ENCODE data around the gene RNF212B. TPM values are rescaled to one million over a fixed set of nuclear protein-coding genes. Genes with fewer than 3 reads are reported as not detected.
A peak's percentile ranks its signal among the peaks of the same experiment; 100 is the strongest.

RNF212B gene
- total RNA-seq, 1 donor from 2014 or later, result not detected

- DNase-seq (ENCODE audit: low spot score), result peak; percentile 100
Observed at GRCh38 chr14:23320584-23321571, 83.1 kb downstream of the RNF212B start, which contains the start of gene PABPN1. PABPN1 (plus strand) TSS chr14:23321457; CDS start chr14:23321470, 13 bp downstream.

GRCh38 chr14:23321572-23322547, 84.1 kb downstream of the RNF212B start:
- peak; percentile 45 for DNase-seq (ENCODE audit: low spot score)

Other genes with a start within 250 kb of the RNF212B start
- gene C14orf93, start 227.8 kb upstream of the RNF212B start, total RNA-seq (ENCODE audit: insufficient read depth, low replicate concordance), result 12.3 TPM
- gene PSMB5, start 203.0 kb upstream of the RNF212B start, total RNA-seq (ENCODE audit: insufficient read depth, low replicate concordance), result 100 TPM
- 2.2 TPM for gene PSMB11, start 195.7 kb upstream of the RNF212B start, total RNA-seq (ENCODE audit: insufficient read depth, low replicate concordance)
- gene CDH24, start 180.4 kb upstream of the RNF212B start, total RNA-seq (ENCODE audit: insufficient read depth, low replicate concordance), result 5.3 TPM
- gene ACIN1, start 142.8 kb upstream of the RNF212B start, total RNA-seq (ENCODE audit: insufficient read depth, low replicate concordance), result 52.5 TPM
- 15.4 TPM for gene C14orf119, start 142.4 kb upstream of the RNF212B start, total RNA-seq (ENCODE audit: insufficient read depth, low replicate concordance)
- gene CIROP, start 132.9 kb upstream of the RNF212B start, total RNA-seq (ENCODE audit: insufficient read depth, low replicate concordance), result 0.72 TPM
- gene CEBPE, start 118.7 kb upstream of the RNF212B start, total RNA-seq (ENCODE audit: insufficient read depth, low replicate concordance), result 6.0 TPM
- 25.0 TPM for gene SLC7A8, start 54.3 kb upstream of the RNF212B start, total RNA-seq (ENCODE audit: insufficient read depth, low replicate concordance)
- 12.3 TPM for gene HOMEZ, start 48.2 kb downstream of the RNF212B start, total RNA-seq (ENCODE audit: insufficient read depth, low replicate concordance)
- gene PPP1R3E, start 64.9 kb downstream of the RNF212B start, total RNA-seq (ENCODE audit: insufficient read depth, low replicate concordance), result 4.1 TPM
- 20.0 TPM for gene BCL2L2, start 68.9 kb downstream of the RNF212B start, total RNA-seq (ENCODE audit: insufficient read depth, low replicate concordance)
- gene PABPN1, start 83.5 kb downstream of the RNF212B start, total RNA-seq (ENCODE audit: insufficient read depth, low replicate concordance), result 24.1 TPM
- 38.8 TPM for gene SLC22A17, start 115.0 kb downstream of the RNF212B start, total RNA-seq (ENCODE audit: insufficient read depth, low replicate concordance)
- 12.5 TPM for gene EFS, start 127.2 kb downstream of the RNF212B start, total RNA-seq (ENCODE audit: insufficient read depth, low replicate concordance)
- gene IL25, start 134.9 kb downstream of the RNF212B start, total RNA-seq (ENCODE audit: insufficient read depth, low replicate concordance), result not detected
- 0.96 TPM for gene CMTM5, start 139.1 kb downstream of the RNF212B start, total RNA-seq (ENCODE audit: insufficient read depth, low replicate concordance)
- gene MYH6, start 170.3 kb downstream of the RNF212B start, total RNA-seq (ENCODE audit: insufficient read depth, low replicate concordance), result not detected
- under 0.01 TPM for gene MYH7, start 197.7 kb downstream of the RNF212B start, total RNA-seq (ENCODE audit: insufficient read depth, low replicate concordance)
- 43.3 TPM for gene NGDN, start 231.8 kb downstream of the RNF212B start, total RNA-seq (ENCODE audit: insufficient read depth, low replicate concordance)